HCT116 (cell line): ENCODE data around the gene AKAP13. TPM values are rescaled to one million over a fixed set of nuclear protein-coding genes. Genes with fewer than 3 reads are reported as not detected.

Experiments used
- ATAC-seq: fragments of 200-7000 bp; cut with Tn5 transposase; 2 replicates; pipeline ENCODE4 v1.9.1; 2020; ENCODE audit warnings: mild to moderate bottlenecking, moderate library complexity
- BruUV-seq: library from RNA; stranded (reverse); fragments of 400-500 nt; replicated peaks from 2 replicates; lab custom pipeline; 2021; lab: Mats Ljungman, UMichigan
- CTCF ChIA-PET: fragments of 300-600 bp; sonication (Branson Sonifier 250); formaldehyde crosslinking; loops from one replicate; lab custom pipeline; 2021; ENCODE audit warnings: antibody characterized with exemption; lab: Charles Lee
- POLR2A ChIA-PET: fragments of 300-600, 350-600 bp; sonication (Branson Sonifier 250); formaldehyde crosslinking; loops from one replicate; lab custom pipeline; 2021; ENCODE audit warnings: antibody characterized with exemption; lab: Charles Lee
- RAD21 ChIA-PET, 2 experiments: fragments of 300-600 bp; sonication (Branson Sonifier 250); formaldehyde crosslinking; loops; one replicate each; lab custom pipeline; 2023; ENCODE audit warnings: low total read pairs in 2 of 2; ENCODE audit not compliant: uncharacterized antibody in 2 of 2, unreplicated experiment in 2 of 2, low non-redundant PET in 1 of 2; lab: Charles Lee
- DNase-seq: peaks from one replicate; pipeline ENCODE4 v3.0.0-alpha.2; 2010; ENCODE audit warnings: low read depth, low spot score
- H2AFZ ChIP-seq: fragments of 200-600 bp; shearing (Covaris generic), sonication (generic); 2 replicates; pipeline ENCODE4 v1.6.1; 2017; ENCODE audit warnings: low read depth, mixed run types, mixed read lengths, antibody characterized with exemption, low read length; ENCODE audit not compliant: poor library complexity, severe bottlenecking
- H3K27ac ChIP-seq: 2 replicates; pipeline ENCODE4 v1.5.1; 2012; ENCODE audit warnings: low read depth, low read length
- H3K27me3 ChIP-seq: fragments of 200-600 bp; sonication (generic); 2 replicates; pipeline ENCODE4 v1.6.1; 2016; ENCODE audit warnings: mixed run types, low read length, mixed read lengths; ENCODE audit not compliant: insufficient read depth
- H3K36me3 ChIP-seq, 2 experiments: fragments of 200-500 bp in 1 of 2; fragments of 200-600 bp in 1 of 2; sonication (Bioruptor generic) in 1 of 2; sonication (generic) in 1 of 2; 2 replicates each; pipeline versions ENCODE4 v1.5.1 to v1.6.1; 2014 to 2016; ENCODE audit warnings: low read length in 2 of 2, inconsistent platforms in 1 of 2, mixed read lengths in 1 of 2, mixed run types in 1 of 2; ENCODE audit not compliant: insufficient read depth in 2 of 2, control insufficient read depth in 1 of 2
- H3K4me1 ChIP-seq, 2 experiments: fragments of 200-600 bp in 1 of 2; sonication (generic) in 1 of 2; 2 replicates each; pipeline versions ENCODE4 v1.5.1 to v1.6.1; 2012 to 2017; ENCODE audit warnings: low read length in 2 of 2, inconsistent platforms in 1 of 2, mild to moderate bottlenecking in 1 of 2, mixed read lengths in 1 of 2, mixed run types in 1 of 2, moderate library complexity in 1 of 2; ENCODE audit not compliant: insufficient read depth in 2 of 2, control insufficient read depth in 1 of 2
- H3K4me2 ChIP-seq: fragments of 200-600 bp; sonication (generic); 2 replicates; pipeline ENCODE4 v1.6.1; 2017; ENCODE audit warnings: mixed run types, low read length, mixed read lengths
- H3K4me3 ChIP-seq, 2 experiments: fragments of 200-600 bp in 1 of 2; sonication (generic) in 1 of 2; replicated peaks in 1 of 2; 2 replicates each; pipeline ENCODE4 v1.5.1; 2011 to 2016; ENCODE audit warnings: low read length in 2 of 2, control low read depth in 1 of 2, low read depth in 1 of 2, mild to moderate bottlenecking in 1 of 2, mixed read lengths in 1 of 2, mixed run types in 1 of 2
- H3K79me2 ChIP-seq: fragments of 200-600 bp; sonication (generic); 2 replicates; pipeline ENCODE4 v1.6.1; 2017; ENCODE audit warnings: mild to moderate bottlenecking, mixed run types, low read length, moderate library complexity, mixed read lengths; ENCODE audit not compliant: insufficient read depth
- H3K9ac ChIP-seq: fragments of 200-600 bp; sonication (generic); 2 replicates; pipeline ENCODE4 v1.6.1; 2016; ENCODE audit warnings: low read length, mixed read lengths
- H3K9me2 ChIP-seq: fragments of 200-600 bp; sonication (generic), shearing (Covaris generic); 2 replicates; pipeline ENCODE4 v1.6.1; 2017; ENCODE audit warnings: mixed run types, mild to moderate bottlenecking, moderate library complexity; ENCODE audit not compliant: insufficient read depth
- H3K9me3 ChIP-seq, 2 experiments: fragments of 200-500 bp in 1 of 2; fragments of 200-600 bp in 1 of 2; sonication (Bioruptor generic) in 1 of 2; sonication (generic) in 1 of 2; 2 replicates each; pipeline ENCODE4 v1.6.1; 2014 to 2017; ENCODE audit warnings: low read length in 2 of 2, mixed read lengths in 2 of 2, inconsistent platforms in 1 of 2, low read depth in 1 of 2, mild to moderate bottlenecking in 1 of 2, mixed run types in 1 of 2, moderate library complexity in 1 of 2; ENCODE audit not compliant: control insufficient read depth in 1 of 2, insufficient read depth in 1 of 2
- H4K20me1 ChIP-seq: fragments of 200-600 bp; sonication (generic), shearing (Covaris generic); 2 replicates; pipeline ENCODE4 v1.6.1; 2017; ENCODE audit warnings: mixed run types, mild to moderate bottlenecking, moderate library complexity; ENCODE audit not compliant: insufficient read depth
- CBX3 ChIP-seq: IDR thresholded peaks from 2 replicates; pipeline ENCODE4 v1.6.1; 2012; ENCODE audit warnings: low read depth
- CEBPB ChIP-seq: IDR thresholded peaks from 2 replicates; pipeline ENCODE4 v1.6.1; 2012; ENCODE audit warnings: low read depth
- EGR1 ChIP-seq: IDR thresholded peaks from 2 replicates; pipeline ENCODE4 v1.6.1; 2012; ENCODE audit warnings: low read depth
- ELF1 ChIP-seq: IDR thresholded peaks from 2 replicates; pipeline ENCODE4 v1.6.1; 2012; ENCODE audit warnings: low read depth, borderline replicate concordance
- EZH2 ChIP-seq: fragments of 200-600 bp; sonication (generic); IDR thresholded peaks from 2 replicates; pipeline ENCODE4 v1.6.1; 2017; ENCODE audit warnings: antibody characterized with exemption, mixed run types
- EZH2phosphoT487 ChIP-seq: fragments of 200-600 bp; IDR thresholded peaks from 2 replicates; pipeline ENCODE4 v1.6.1; 2018; ENCODE audit warnings: antibody characterized with exemption, borderline replicate concordance
- JUND ChIP-seq: IDR thresholded peaks from 2 replicates; pipeline ENCODE4 v1.6.1; 2012
- POLR2AphosphoS5 ChIP-seq: IDR thresholded peaks from 2 replicates; pipeline ENCODE4 v1.6.1; 2011; ENCODE audit warnings: mild to moderate bottlenecking, low read depth, low read length, moderate library complexity
- RAD21 ChIP-seq: IDR thresholded peaks from 2 replicates; pipeline ENCODE4 v1.6.1; 2012; ENCODE audit warnings: low read depth, mild to moderate bottlenecking
- SIN3A ChIP-seq: IDR thresholded peaks from 2 replicates; pipeline ENCODE4 v1.6.1; 2012; ENCODE audit warnings: low read depth
- SP1 ChIP-seq: IDR thresholded peaks from 2 replicates; pipeline ENCODE4 v1.6.1; 2012; ENCODE audit warnings: low read depth
- SRF ChIP-seq: IDR thresholded peaks from 2 replicates; pipeline ENCODE4 v1.6.1; 2012; ENCODE audit warnings: low read depth
- TCF7L2 ChIP-seq: IDR thresholded peaks from 2 replicates; pipeline ENCODE4 v1.7.0; 2011; ENCODE audit warnings: borderline replicate concordance, inconsistent platforms; ENCODE audit not compliant: insufficient read depth, insufficient read length; ENCODE audit errors: extremely low read depth
- YY1 ChIP-seq: IDR thresholded peaks from 2 replicates; pipeline ENCODE4 v1.6.1; 2011; ENCODE audit warnings: low read length, low read depth, moderate library complexity, mild to moderate bottlenecking; ENCODE audit not compliant: insufficient replicate concordance; ENCODE audit errors: extremely low read depth
- ZFX ChIP-seq: fragments of 450-650 bp; IDR thresholded peaks from 2 replicates; pipeline ENCODE4 v1.6.1; 2017
- ZNF274 ChIP-seq: fragments of 200-500 bp; sonication (Bioruptor generic); IDR thresholded peaks from 2 replicates; pipeline ENCODE4 v1.6.1; 2014; ENCODE audit warnings: mild to moderate bottlenecking, low read depth, low read length, inconsistent platforms
- intact Hi-C: fragments of 100-400 bp; cut with micrococcal nuclease; formaldehyde crosslinking; loops from 2 replicates; pipeline ENCODE4 v1.10.0; 2022
- total RNA-seq: library from RNA; stranded (reverse); gene quantifications from one replicate; pipeline ENCODE4 v1.2.1, GENCODE V29; 2021; ENCODE audit not compliant: unreplicated experiment
- TF ChIP-seq, protein P1 (sequence below): IDR thresholded peaks from 2 replicates; pipeline ENCODE4 v1.6.1; 2012; ENCODE audit warnings: low read depth
- TF ChIP-seq, protein P2 (sequence below): IDR thresholded peaks from 2 replicates; pipeline ENCODE4 v1.6.1; 2011; ENCODE audit warnings: mild to moderate bottlenecking, low read length, moderate library complexity; ENCODE audit not compliant: insufficient replicate concordance; ENCODE audit errors: extremely low read depth

AKAP13 gene
- total RNA-seq, 1 experiment from 2014 or later, result 43.1 TPM

DNA sequence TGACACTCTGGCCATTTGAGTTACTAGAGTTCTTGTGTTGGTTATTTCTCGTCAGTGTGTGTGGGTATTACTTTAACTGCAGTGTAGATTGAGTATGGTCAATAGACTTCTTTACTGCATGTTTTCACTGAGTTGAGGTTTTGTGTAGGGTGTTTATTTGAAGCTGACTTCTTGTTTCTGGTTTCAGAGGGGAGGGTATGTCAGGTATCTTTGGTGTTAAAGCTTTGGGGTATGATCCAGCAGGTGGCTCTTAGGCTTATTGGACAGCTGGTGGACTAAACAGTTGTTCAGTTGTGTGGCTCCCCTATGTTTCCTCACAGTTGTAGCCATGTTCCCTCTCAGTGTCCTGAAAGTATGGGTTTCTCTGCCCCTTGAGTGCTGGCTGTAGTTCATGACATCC is 72.0 kb downstream of the AKAP13 start:
- Histone ChIP-seq H3K27me3 (no peaks in the 10 kb centered on the region), H3K9me3 (peaks cover 0 to 4% of the 10 kb centered on the region in 2 experiments; a peak in 1 of 4 replicates), H3K4me3 (no peak overlapping the region), H3K36me3 (no peaks in the 10 kb centered on the region), H3K9me2 (no peaks in the 10 kb centered on the region), H3K4me2 (no peak overlapping the region), H3K27ac (no peak overlapping the region), H4K20me1 (no peaks in the 10 kb centered on the region), H3K79me2 (peaks cover 84% of the 10 kb centered on the region), H3K4me1 (peaks cover 0 to 2% of the 10 kb centered on the region in 2 experiments; a peak in 2 of 4 replicates), H2AFZ (no peak overlapping the region), H3K9ac (no peak overlapping the region)
- BruUV-seq, result no TSS peak
- RAD21 ChIA-PET, result no interaction called here
- POLR2A ChIA-PET, result no interaction called here
- no peak for TF ChIP-seq CBX3
- no peak for TF ChIP-seq EZH2
- no peak for TF ChIP-seq POLR2AphosphoS5
- no peak for TF ChIP-seq SRF
- no peak for TF ChIP-seq YY1
- TF ChIP-seq, protein P1, sequence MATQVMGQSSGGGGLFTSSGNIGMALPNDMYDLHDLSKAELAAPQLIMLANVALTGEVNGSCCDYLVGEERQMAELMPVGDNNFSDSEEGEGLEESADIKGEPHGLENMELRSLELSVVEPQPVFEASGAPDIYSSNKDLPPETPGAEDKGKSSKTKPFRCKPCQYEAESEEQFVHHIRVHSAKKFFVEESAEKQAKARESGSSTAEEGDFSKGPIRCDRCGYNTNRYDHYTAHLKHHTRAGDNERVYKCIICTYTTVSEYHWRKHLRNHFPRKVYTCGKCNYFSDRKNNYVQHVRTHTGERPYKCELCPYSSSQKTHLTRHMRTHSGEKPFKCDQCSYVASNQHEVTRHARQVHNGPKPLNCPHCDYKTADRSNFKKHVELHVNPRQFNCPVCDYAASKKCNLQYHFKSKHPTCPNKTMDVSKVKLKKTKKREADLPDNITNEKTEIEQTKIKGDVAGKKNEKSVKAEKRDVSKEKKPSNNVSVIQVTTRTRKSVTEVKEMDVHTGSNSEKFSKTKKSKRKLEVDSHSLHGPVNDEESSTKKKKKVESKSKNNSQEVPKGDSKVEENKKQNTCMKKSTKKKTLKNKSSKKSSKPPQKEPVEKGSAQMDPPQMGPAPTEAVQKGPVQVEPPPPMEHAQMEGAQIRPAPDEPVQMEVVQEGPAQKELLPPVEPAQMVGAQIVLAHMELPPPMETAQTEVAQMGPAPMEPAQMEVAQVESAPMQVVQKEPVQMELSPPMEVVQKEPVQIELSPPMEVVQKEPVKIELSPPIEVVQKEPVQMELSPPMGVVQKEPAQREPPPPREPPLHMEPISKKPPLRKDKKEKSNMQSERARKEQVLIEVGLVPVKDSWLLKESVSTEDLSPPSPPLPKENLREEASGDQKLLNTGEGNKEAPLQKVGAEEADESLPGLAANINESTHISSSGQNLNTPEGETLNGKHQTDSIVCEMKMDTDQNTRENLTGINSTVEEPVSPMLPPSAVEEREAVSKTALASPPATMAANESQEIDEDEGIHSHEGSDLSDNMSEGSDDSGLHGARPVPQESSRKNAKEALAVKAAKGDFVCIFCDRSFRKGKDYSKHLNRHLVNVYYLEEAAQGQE, result no peak
- no peak for TF ChIP-seq ELF1
- TF ChIP-seq JUND, result no peak
- no peak for TF ChIP-seq ZNF274
- TF ChIP-seq SP1, result no peak
- TF ChIP-seq EZH2phosphoT487, result no peak
- no peak for TF ChIP-seq CEBPB
- no peak for TF ChIP-seq ZFX
- TF ChIP-seq SIN3A, result no peak
- no peak for TF ChIP-seq TCF7L2
- TF ChIP-seq, protein P2, sequence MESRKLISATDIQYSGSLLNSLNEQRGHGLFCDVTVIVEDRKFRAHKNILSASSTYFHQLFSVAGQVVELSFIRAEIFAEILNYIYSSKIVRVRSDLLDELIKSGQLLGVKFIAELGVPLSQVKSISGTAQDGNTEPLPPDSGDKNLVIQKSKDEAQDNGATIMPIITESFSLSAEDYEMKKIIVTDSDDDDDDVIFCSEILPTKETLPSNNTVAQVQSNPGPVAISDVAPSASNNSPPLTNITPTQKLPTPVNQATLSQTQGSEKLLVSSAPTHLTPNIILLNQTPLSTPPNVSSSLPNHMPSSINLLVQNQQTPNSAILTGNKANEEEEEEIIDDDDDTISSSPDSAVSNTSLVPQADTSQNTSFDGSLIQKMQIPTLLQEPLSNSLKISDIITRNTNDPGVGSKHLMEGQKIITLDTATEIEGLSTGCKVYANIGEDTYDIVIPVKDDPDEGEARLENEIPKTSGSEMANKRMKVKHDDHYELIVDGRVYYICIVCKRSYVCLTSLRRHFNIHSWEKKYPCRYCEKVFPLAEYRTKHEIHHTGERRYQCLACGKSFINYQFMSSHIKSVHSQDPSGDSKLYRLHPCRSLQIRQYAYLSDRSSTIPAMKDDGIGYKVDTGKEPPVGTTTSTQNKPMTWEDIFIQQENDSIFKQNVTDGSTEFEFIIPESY, result no peak
- TF ChIP-seq RAD21, result no peak
- TF ChIP-seq EGR1, result no peak
- no peak for DNase-seq
- CTCF ChIA-PET, result interaction anchor here (0.6 kb wide), 1 partner anchor 865 kb away, joined by 5 read pairs; no protein-coding TSS in a partner anchor
- ATAC-seq, result no peak
- intact Hi-C loops, result no loop called here
